Common myeloid progenitor, CD34-positive (primary cell): ENCODE data around the gene SLC38A9.

Source experiments
- CTCF ChIA-PET: fragments of 350-600 bp; sonication (Branson Sonifier 250); formaldehyde crosslinking; loops from one replicate; lab custom pipeline; 2021; ENCODE audit warnings: antibody characterized with exemption; lab: Charles Lee
- POLR2A ChIA-PET: fragments of 350-600 bp; sonication (Branson Sonifier 250); formaldehyde crosslinking; loops from one replicate; lab custom pipeline; 2021; ENCODE audit warnings: antibody characterized with exemption; lab: Charles Lee
- DNase-seq, 3 donors: peaks; one replicate each; pipeline versions ENCODE4 v3.0.0 to v3.0.0-alpha.2; 2013
- H3K27ac ChIP-seq, 2 experiments: 1 replicate in 1 of 2; 2 replicates in 1 of 2; pipeline ENCODE4 v1.7.0; 2013; ENCODE audit warnings: inconsistent platforms in 2 of 2, low read length in 2 of 2, mild to moderate bottlenecking in 2 of 2, low read depth in 1 of 2, moderate library complexity in 1 of 2; ENCODE audit not compliant: severe bottlenecking in 2 of 2, insufficient read depth in 1 of 2, poor library complexity in 1 of 2
- H3K27me3 ChIP-seq, 5 experiments: replicated peaks in 2 of 5; 1 replicate in 3 of 5; 2 replicates in 2 of 5; pipeline versions ENCODE4 v1.6.1 to v1.7.0; 2013; ENCODE audit warnings: low read length in 4 of 5, mild to moderate bottlenecking in 2 of 5, moderate library complexity in 2 of 5, inconsistent platforms in 1 of 5; ENCODE audit not compliant: insufficient read depth in 5 of 5, control insufficient read depth in 4 of 5
- H3K36me3 ChIP-seq, 4 experiments: 1 replicate in 2 of 4; 2 replicates in 2 of 4; pipeline versions ENCODE4 v1.6.1 to v1.7.0; 2013; ENCODE audit warnings: low read length in 3 of 4, control low read depth in 1 of 4, mild to moderate bottlenecking in 1 of 4; ENCODE audit not compliant: control insufficient read depth in 4 of 4, insufficient read depth in 4 of 4
- H3K4me1 ChIP-seq, 4 experiments: 1 replicate in 3 of 4; 2 replicates in 1 of 4; pipeline versions ENCODE4 v1.6.1 to v1.7.1; 2013; ENCODE audit warnings: low read length in 3 of 4, mild to moderate bottlenecking in 3 of 4, control low read depth in 1 of 4, inconsistent platforms in 1 of 4, moderate library complexity in 1 of 4; ENCODE audit not compliant: control insufficient read depth in 4 of 4, insufficient read depth in 4 of 4; ENCODE audit errors: control extremely low read depth in 1 of 4
- H3K4me3 ChIP-seq, 7 experiments: 1 replicate in 4 of 7; 2 replicates in 3 of 7; pipeline versions ENCODE4 v1.5.1 to v1.7.0; 2013; ENCODE audit warnings: mild to moderate bottlenecking in 7 of 7, low read length in 6 of 7, moderate library complexity in 6 of 7, inconsistent platforms in 2 of 7, low read depth in 2 of 7, control low read depth in 1 of 7; ENCODE audit not compliant: insufficient read depth in 4 of 7, control insufficient read depth in 1 of 7; ENCODE audit errors: extremely low read depth in 1 of 7
- H3K9me3 ChIP-seq, 5 experiments: 1 replicate in 4 of 5; 2 replicates in 1 of 5; pipeline versions ENCODE4 v1.6.1 to v1.7.1; 2013; ENCODE audit warnings: low read length in 4 of 5, mild to moderate bottlenecking in 2 of 5, inconsistent platforms in 1 of 5, low read depth in 1 of 5, moderate library complexity in 1 of 5; ENCODE audit not compliant: control insufficient read depth in 4 of 5, insufficient read depth in 2 of 5; ENCODE audit errors: control extremely low read depth in 1 of 5
- WGBS: methylation state at CpG from one replicate; pipeline ENCODE4 v1.1.5; 2013; ENCODE audit not compliant: insufficient coverage; 5-methylcytosine and 5-hydroxymethylcytosine counted together

The SLC38A9 gene

GRCh38 chr5:55747778-55748318, 35.7 kb upstream of the SLC38A9 start:
- H3K27ac ChIP-seq = no peak overlapping the region
- no peak overlapping the region for H3K4me3 ChIP-seq
- H3K9me3 ChIP-seq = no peaks in the 10 kb centered on the region
- ChIA-PET POLR2A (no interaction called here), CTCF (no interaction called here)
- WGBS = no CpG with 5 or more reads among the region's 2 CpGs
- no peak for DNase-seq
- peaks cover 0 to 2% (median 0%) of the 10 kb centered on the region in 5 experiments for H3K27me3 ChIP-seq
- H3K4me1 ChIP-seq = no peaks in the 10 kb centered on the region
- H3K36me3 ChIP-seq = no peaks in the 10 kb centered on the region

GRCh38 chr5:55742778-55743177, 30.7 kb upstream of the SLC38A9 start:
- H3K27ac ChIP-seq = no peak overlapping the region
- peaks cover 0 to 2% (median 0%) of the 10 kb centered on the region in 5 experiments for H3K27me3 ChIP-seq
- DNase-seq = no peak
- H3K36me3 ChIP-seq = no peaks in the 10 kb centered on the region
- POLR2A ChIA-PET = no interaction called here
- CTCF ChIA-PET = no interaction called here
- WGBS = 93% methylated on average over 3 of the region's 3 CpGs
- H3K4me3 ChIP-seq = no peak overlapping the region
- H3K4me1 ChIP-seq = no peaks in the 10 kb centered on the region
- peaks cover 0 to 2% (median 0%) of the 10 kb centered on the region in 5 experiments for H3K9me3 ChIP-seq

DNA sequence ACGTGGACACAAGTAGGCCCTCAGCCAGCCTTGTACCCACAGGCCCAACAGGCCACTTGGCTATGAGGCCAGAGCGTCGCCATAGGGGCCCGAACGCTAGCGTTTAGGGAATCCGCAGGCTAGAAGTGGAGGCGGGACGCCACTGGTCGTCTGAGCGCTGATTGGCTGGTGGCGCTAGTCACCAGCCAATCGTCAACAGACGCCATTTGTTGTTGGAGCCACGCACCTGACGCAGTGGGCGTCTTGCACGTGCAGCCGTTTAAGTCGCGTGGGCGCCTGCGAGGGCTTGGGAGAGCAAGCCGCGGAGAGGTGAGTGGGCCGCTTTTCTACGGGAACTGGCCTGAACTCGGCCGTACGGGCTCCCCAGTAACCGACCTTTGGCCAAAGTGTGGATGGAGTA, 25.7 kb upstream of the SLC38A9 start, which contains the start of gene DDX4:
TSS of gene DDX4 (plus strand) at position 269 of the 400 bp plus-strand sequence. CDS start 903 bp downstream, outside the sequence.
- peaks cover 0 to 2% (median 0%) of the 10 kb centered on the region in 5 experiments for H3K9me3 ChIP-seq
- no peaks in the 10 kb centered on the region for H3K36me3 ChIP-seq
- 98% methylated on average over 31 of the region's 31 CpGs for WGBS
- H3K4me3 ChIP-seq = no peak within 1 kb of the TSS
- no peak within 1 kb of the TSS for H3K27ac ChIP-seq
- no peaks in the 10 kb centered on the region for H3K27me3 ChIP-seq
- no peaks in the 10 kb centered on the region for H3K4me1 ChIP-seq
- POLR2A ChIA-PET = no interaction called here
- no peak for DNase-seq
- CTCF ChIA-PET = no interaction called here

- DNase-seq = no peak
- H3K4me1 ChIP-seq = no peaks in the 10 kb centered on the region
- H3K4me3 ChIP-seq = no peak overlapping the region
- H3K27ac ChIP-seq = no peak overlapping the region
- CTCF ChIA-PET = no interaction called here
- POLR2A ChIA-PET = no interaction called here
- no CpG with 5 or more reads among the region's 1 CpG for WGBS
- H3K36me3 ChIP-seq = no peaks in the 10 kb centered on the region
- H3K27me3 ChIP-seq = no peaks in the 10 kb centered on the region
- peaks cover 0 to 2% (median 0%) of the 10 kb centered on the region in 5 experiments for H3K9me3 ChIP-seq
These were observed 22.5 kb upstream of the SLC38A9 start for GRCh38 chr5:55734658-55735057.

DNA sequence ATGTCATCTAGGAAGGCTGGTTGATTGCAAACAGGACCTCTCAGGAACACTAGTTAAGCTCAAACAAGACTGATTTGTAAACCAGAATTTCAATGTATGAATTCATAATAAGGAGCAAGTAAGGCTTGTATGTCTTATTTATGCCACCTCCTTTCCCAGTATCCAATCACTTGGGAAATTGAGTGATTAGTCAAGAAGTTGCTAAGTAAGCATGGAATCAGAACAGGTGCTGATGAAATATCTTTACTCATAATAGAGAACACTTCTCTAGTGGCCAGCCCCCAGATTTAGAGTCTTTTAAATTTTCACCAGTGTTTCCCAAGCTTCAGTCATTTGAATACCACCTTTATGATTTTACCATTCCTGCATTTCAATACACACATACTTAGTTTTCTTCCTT, 20.5 kb upstream of the SLC38A9 start:
- DNase-seq = no peak
- CTCF ChIA-PET = no interaction called here
- H3K36me3 ChIP-seq = no peaks in the 10 kb centered on the region
- no peaks in the 10 kb centered on the region for H3K4me1 ChIP-seq
- POLR2A ChIA-PET = no interaction called here
- H3K27ac ChIP-seq = no peak overlapping the region
- H3K9me3 ChIP-seq = no peaks in the 10 kb centered on the region
- no peaks in the 10 kb centered on the region for H3K27me3 ChIP-seq
- H3K4me3 ChIP-seq = no peak overlapping the region

DNA sequence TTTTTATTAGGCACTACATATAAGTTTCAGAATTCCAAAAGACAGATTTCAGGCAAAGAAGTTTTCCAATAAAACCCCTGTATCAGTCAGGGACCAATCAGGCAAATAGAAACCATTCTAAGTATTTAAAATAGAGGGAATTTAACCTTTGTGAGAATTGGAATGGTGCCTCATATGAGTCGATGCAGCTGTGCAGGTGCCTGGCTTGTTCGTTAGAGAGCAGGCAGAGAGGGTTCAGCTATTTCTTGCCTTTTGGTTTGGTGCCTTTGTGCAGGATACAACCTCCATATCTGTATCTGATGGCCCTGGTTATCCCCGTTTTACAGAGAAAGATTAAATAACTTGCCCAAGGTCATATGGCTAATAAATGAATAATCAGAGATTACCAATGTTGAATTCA, 19.7 kb upstream of the SLC38A9 start:
- Histone ChIP-seq H3K27ac (no peak overlapping the region), H3K4me3 (no peak overlapping the region), H3K4me1 (no peaks in the 10 kb centered on the region), H3K36me3 (no peaks in the 10 kb centered on the region), H3K27me3 (no peaks in the 10 kb centered on the region), H3K9me3 (no peaks in the 10 kb centered on the region)
- DNase-seq = no peak
- ChIA-PET CTCF (interaction anchor here (1.5 kb wide), 1 partner anchor 12 kb away, joined by 3 read pairs; no protein-coding TSS in a partner anchor), POLR2A (no interaction called here)
- no CpG with 5 or more reads among the region's 3 CpGs for WGBS

DNA sequence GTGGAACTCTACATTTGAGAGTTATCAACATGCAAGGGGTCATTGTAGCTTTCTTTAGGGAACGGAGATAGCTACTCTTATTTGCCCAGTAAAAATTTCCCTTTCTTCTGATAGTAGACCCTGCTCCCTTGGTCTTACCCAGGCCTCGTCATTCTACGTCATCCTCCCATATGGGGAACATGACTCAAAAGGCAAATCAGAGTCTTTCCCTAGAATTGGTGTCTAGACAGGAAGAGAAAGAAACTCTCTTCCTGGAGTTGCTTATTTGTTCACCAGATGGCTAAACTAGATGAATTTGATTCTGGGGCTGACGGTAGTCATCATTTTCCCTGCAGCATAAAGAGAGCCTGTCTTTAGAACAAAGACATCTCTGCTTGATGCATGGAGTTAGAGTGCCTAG, 12.2 kb upstream of the SLC38A9 start:
- no peak for DNase-seq
- POLR2A ChIA-PET = no interaction called here
- no peak overlapping the region for H3K4me3 ChIP-seq
- no peak overlapping the region for H3K27ac ChIP-seq
- WGBS = 100% methylated on average over 4 of the region's 4 CpGs
- CTCF ChIA-PET = no interaction called here
- H3K36me3 ChIP-seq = no peaks in the 10 kb centered on the region
- H3K27me3 ChIP-seq = no peaks in the 10 kb centered on the region
- H3K9me3 ChIP-seq = no peaks in the 10 kb centered on the region
- no peaks in the 10 kb centered on the region for H3K4me1 ChIP-seq
